Activated CD8-positive, alpha-beta T cell treated with anti-CD3 and anti-CD28 coated beads for 36 hours (primary cell): ENCODE results near the gene UNC13C. TPM values are rescaled to one million over a fixed set of nuclear protein-coding genes. Genes with fewer than 3 reads are reported as not detected.

Experiments
- ATAC-seq: fragments of 200-7000 bp; cut with Tn5 transposase; one replicate; pipeline ENCODE4 v1.10.0; 2021; ENCODE audit warnings: mild to moderate bottlenecking, moderate library complexity
- CTCF ChIA-PET: fragments of 350-600 bp; sonication (Branson Sonifier 250); formaldehyde crosslinking; loops from one replicate; lab custom pipeline; 2021; ENCODE audit warnings: antibody characterized with exemption; lab: Charles Lee
- POLR2A ChIA-PET: fragments of 350-600 bp; sonication (Branson Sonifier 250); formaldehyde crosslinking; loops from one replicate; lab custom pipeline; 2021; ENCODE audit warnings: antibody characterized with exemption; lab: Charles Lee
- DNase-seq: peaks from one replicate; pipeline ENCODE4 v3.0.0-alpha.2; 2020
- H3K27ac Mint-ChIP-seq: one replicate; pipeline ENCODE4 v1.8.0; 2021; ENCODE audit warnings: mild to moderate bottlenecking, mixed read lengths
- H3K27me3 Mint-ChIP-seq: one replicate; pipeline ENCODE4 v1.8.0; 2021; ENCODE audit warnings: mixed read lengths
- H3K36me3 Mint-ChIP-seq: one replicate; pipeline ENCODE4 v1.8.0; 2021; ENCODE audit warnings: low read depth, mixed read lengths
- H3K4me1 Mint-ChIP-seq: one replicate; pipeline ENCODE4 v1.8.0; 2021; ENCODE audit warnings: low read depth, mixed read lengths
- H3K4me3 Mint-ChIP-seq: one replicate; pipeline ENCODE4 v1.8.0; 2021; ENCODE audit warnings: mild to moderate bottlenecking, moderate library complexity, mixed read lengths
- H3K9me3 Mint-ChIP-seq: one replicate; pipeline ENCODE4 v1.8.0; 2021; ENCODE audit warnings: mixed read lengths
- CTCF ChIP-seq: fragments of 200-600 bp; IDR thresholded peaks from one replicate; pipeline ENCODE4 v1.8.0; 2022; ENCODE audit warnings: antibody characterized with exemption, mild to moderate bottlenecking
- intact Hi-C: fragments of 100-400 bp; cut with micrococcal nuclease; formaldehyde crosslinking; loops from one replicate; pipeline ENCODE4 v1.10.0; 2022
- total RNA-seq, 2 experiments: library from RNA; stranded (reverse); gene quantifications; one replicate each; pipeline ENCODE4 v1.2.3, GENCODE V29; 2021

The UNC13C gene
- total RNA-seq, 2 experiments from 2014 or later, result not detected

GRCh38 chr15:54014067-54014655 lies 35.9 kb downstream of the UNC13C start:
- no peaks in the 10 kb centered on the region for H3K4me1 Mint-ChIP-seq
- no peaks in the 10 kb centered on the region for H3K36me3 Mint-ChIP-seq
- CTCF ChIA-PET, result no interaction called here
- intact Hi-C loops, result no loop called here
- no peak for TF ChIP-seq CTCF
- no peaks in the 10 kb centered on the region for H3K9me3 Mint-ChIP-seq
- DNase-seq (no peak), ATAC-seq (no peak)
- H3K27me3 Mint-ChIP-seq, result peaks cover 3% of the 10 kb centered on the region
- H3K27ac Mint-ChIP-seq, result no peak overlapping the region
- POLR2A ChIA-PET, result no interaction called here
- H3K4me3 Mint-ChIP-seq, result no peak overlapping the region

GRCh38 chr15:54017251-54017650 lies 39.0 kb downstream of the UNC13C start:
- Mint-ChIP-seq H3K9me3 (no peaks in the 10 kb centered on the region), H3K4me3 (no peak overlapping the region), H3K27ac (no peak overlapping the region), H3K36me3 (no peaks in the 10 kb centered on the region), H3K27me3 (no peaks in the 10 kb centered on the region), H3K4me1 (no peaks in the 10 kb centered on the region)
- no peak for TF ChIP-seq CTCF
- intact Hi-C loops, result no loop called here
- DNase-seq, result no peak
- POLR2A ChIA-PET, result interaction anchor here (0.5 kb wide), 1 partner anchor 93 kb away, joined by 4 read pairs; no protein-coding TSS in a partner anchor
- no peak for ATAC-seq
- CTCF ChIA-PET, result no interaction called here

- no peak for TF ChIP-seq CTCF
- Mint-ChIP-seq H3K27me3 (no peaks in the 10 kb centered on the region), H3K27ac (no peak overlapping the region), H3K36me3 (no peaks in the 10 kb centered on the region), H3K4me3 (no peak overlapping the region), H3K9me3 (peaks cover 5% of the 10 kb centered on the region), H3K4me1 (no peaks in the 10 kb centered on the region)
- POLR2A ChIA-PET, result no interaction called here
- intact Hi-C loops, result no loop called here
- no peak for DNase-seq
- no peak for ATAC-seq
- CTCF ChIA-PET, result no interaction called here
Observed at GRCh38 chr15:54017959-54018358, 39.7 kb downstream of the UNC13C start.

- no peaks in the 10 kb centered on the region for H3K4me1 Mint-ChIP-seq
- intact Hi-C loops, result no loop called here
- POLR2A ChIA-PET, result no interaction called here
- no peak for DNase-seq
- CTCF ChIA-PET, result no interaction called here
- H3K9me3 Mint-ChIP-seq, result peaks cover 5% of the 10 kb centered on the region
- TF ChIP-seq CTCF, result no peak
- no peak for ATAC-seq
- no peak overlapping the region for H3K4me3 Mint-ChIP-seq
- H3K27ac Mint-ChIP-seq, result no peak overlapping the region
- no peaks in the 10 kb centered on the region for H3K36me3 Mint-ChIP-seq
- no peaks in the 10 kb centered on the region for H3K27me3 Mint-ChIP-seq
Observed at GRCh38 chr15:54026258-54026657, 48.0 kb downstream of the UNC13C start.

GRCh38 chr15:54026891-54027290 lies 48.6 kb downstream of the UNC13C start:
- Mint-ChIP-seq H3K36me3 (no peaks in the 10 kb centered on the region), H3K4me3 (no peak overlapping the region), H3K4me1 (no peaks in the 10 kb centered on the region), H3K9me3 (peaks cover 5% of the 10 kb centered on the region), H3K27ac (no peak overlapping the region), H3K27me3 (no peaks in the 10 kb centered on the region)
- CTCF ChIA-PET, result no interaction called here
- POLR2A ChIA-PET, result no interaction called here
- no peak for TF ChIP-seq CTCF
- intact Hi-C loops, result no loop called here
- no peak for DNase-seq
- no peak for ATAC-seq
